ENCODE measurements around the gene CFAP57.

DNA sequence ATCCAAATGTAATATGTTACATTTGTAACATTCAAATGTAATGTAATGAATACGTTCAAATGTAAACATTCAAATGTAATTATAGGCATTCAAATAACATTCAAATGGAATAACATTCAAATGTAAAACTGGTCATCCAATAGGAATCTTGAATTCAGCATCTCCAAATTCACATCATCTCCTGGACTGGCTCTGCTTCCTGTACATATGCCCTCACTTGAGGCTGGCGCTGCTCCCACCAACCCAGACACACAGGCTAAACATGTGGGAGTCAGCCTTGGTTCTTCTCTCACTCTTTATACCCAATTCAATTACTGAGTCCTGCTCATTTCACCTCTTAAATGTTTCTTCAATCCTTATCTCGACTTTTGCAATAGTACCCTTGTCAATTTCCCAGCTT lies 7.0 kb upstream of the CFAP57 start:
- TF ChIP-seq, protein P1, sequence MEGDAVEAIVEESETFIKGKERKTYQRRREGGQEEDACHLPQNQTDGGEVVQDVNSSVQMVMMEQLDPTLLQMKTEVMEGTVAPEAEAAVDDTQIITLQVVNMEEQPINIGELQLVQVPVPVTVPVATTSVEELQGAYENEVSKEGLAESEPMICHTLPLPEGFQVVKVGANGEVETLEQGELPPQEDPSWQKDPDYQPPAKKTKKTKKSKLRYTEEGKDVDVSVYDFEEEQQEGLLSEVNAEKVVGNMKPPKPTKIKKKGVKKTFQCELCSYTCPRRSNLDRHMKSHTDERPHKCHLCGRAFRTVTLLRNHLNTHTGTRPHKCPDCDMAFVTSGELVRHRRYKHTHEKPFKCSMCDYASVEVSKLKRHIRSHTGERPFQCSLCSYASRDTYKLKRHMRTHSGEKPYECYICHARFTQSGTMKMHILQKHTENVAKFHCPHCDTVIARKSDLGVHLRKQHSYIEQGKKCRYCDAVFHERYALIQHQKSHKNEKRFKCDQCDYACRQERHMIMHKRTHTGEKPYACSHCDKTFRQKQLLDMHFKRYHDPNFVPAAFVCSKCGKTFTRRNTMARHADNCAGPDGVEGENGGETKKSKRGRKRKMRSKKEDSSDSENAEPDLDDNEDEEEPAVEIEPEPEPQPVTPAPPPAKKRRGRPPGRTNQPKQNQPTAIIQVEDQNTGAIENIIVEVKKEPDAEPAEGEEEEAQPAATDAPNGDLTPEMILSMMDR (IDR thresholded peaks at IDR 0.05; ENCODE audit: borderline replicate concordance, extremely low read depth, low read length, poor library complexity, severe bottlenecking): no peak
- TF ChIP-seq EZH2 (IDR thresholded peaks at IDR 0.05; ENCODE audit: borderline replicate concordance, low read depth, low read length, severe bottlenecking): no peak
